ENCODE data around the gene METTL18.

- no peak for TF ChIP-seq CTCF (conservative IDR thresholded peaks at IDR 0.05; ENCODE audit: low read depth, low read length)
- TF ChIP-seq EZH2 (IDR thresholded peaks at IDR 0.05; ENCODE audit: low read length, unreplicated experiment) = no peak
These were observed 14.7 kb downstream of the METTL18 start for GRCh38 chr1:169779970-169780369.
